Islet of Langerhans (tissue), 1 donor: ENCODE measurements around the gene AHDC1.

Experiments
- FAIRE-seq: peaks from one replicate; lab custom pipeline; 2011; peaks lifted over from hg19 to GRCh38; lab: Jason Lieb, UNC

Gene AHDC1

DNA sequence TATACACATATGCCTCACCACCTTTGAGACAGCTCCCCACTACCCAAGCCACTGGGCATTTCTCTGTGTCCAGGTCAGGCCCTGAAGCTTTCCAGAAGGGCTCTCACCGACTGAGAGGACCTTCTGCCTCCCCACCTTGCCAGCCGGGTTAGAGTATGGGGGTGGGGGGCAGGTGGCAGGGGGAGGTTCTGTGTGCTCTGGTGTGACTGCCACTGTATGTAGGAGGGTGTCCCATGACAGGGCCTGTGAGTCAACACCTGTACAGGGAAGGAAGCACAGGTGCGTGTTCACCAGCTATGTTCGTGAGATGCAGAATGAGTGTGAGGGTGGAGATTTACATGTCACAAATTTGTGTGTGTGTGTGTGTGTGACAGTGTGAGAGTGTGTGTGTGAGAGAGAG lies 7.0 kb downstream of the AHDC1 start:
- FAIRE-seq = no peak

- FAIRE-seq = no peak
Observed at GRCh38 chr1:27596261-27596660, 7.7 kb downstream of the AHDC1 start.

GRCh38 chr1:27595597-27595996 lies 8.3 kb downstream of the AHDC1 start:
- FAIRE-seq = no peak

DNA sequence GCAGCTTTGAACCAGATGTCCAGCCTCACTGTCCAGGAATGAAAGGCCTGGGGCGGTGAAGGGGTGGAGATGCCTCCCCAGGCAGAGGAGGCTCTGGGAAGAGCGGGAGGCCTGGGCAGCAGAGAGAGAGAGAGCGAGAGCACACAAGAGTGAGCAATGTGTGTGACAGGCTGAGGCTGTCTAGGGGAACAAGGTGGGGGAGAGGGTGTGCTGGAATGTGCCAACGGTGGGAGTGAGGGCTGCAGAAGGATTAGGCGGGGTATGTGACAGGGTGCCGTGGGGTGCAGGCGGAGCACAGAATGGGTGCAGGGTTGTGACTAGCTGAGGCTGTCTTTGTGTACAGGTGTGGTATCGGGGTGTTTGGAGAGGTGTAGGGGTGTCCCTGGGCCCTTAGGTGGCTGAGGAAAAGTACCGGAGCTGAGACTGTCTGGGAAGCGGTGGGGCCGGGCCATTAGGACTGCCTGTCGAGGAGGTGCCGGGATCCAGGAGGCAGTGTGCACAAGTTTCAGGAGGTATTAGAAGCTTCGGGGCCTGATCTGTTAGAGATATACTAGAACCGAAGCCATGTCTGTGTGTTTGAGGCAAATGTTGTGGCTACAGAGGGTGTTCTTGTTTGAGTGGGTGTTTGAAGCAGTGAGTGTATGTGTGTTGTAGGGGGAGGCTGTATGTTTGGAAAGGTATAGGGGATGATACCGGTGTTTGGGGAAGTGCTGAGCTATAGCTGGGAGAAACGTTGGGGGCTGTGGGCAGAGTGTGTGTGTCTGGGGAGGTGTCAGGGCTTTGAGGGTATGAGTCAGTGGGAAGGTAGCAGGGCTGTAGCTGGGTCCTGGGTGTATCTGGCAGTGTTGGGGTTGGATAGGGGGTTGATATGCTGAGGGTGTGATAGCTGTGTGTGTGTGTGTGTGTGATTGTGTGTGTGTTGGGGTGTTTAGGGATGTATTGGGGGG lies 9.1 kb downstream of the AHDC1 start:
- no peak for FAIRE-seq

DNA sequence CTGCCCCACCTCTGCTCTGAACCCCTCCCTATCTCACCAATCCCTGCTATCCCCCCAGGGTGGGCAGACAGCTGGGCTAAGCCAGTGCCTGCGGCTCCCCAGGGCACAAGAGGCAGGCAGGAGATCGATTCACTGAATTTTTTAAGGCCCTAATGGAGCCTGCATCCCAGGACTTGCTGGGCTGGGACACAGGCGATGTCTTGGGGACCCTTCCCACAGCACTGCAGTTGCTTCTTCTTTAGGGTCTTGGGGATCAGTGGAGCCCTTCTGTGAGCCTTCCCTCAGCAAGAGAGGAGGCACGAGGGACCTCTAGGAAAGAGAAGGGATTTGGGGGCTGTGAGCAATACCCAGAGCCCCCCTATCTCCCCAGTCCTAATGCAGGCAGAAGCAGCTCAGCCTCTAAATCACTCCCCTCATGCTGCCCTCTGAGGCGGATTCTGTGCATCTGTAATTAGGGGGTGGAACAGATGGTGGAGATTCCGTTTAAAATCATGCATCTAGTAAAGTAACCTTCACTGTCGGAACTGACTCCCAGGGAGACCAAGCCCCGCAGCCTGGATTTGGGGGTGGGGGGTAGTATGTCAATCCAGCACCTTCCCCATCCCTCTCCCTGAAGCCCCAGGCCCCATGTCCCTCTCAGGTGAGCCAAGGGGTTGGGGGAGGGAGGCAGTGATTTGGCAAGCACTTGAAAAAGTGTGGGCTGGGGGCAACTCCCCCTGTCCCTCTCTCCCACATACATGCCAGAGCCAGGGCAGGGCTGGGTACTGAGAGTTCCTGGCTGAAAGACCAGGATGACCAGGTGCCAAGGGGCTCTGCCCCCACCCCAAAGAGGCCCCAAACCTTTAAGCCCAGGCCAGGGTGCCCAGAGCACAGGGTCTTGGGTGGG lies 10.0 kb downstream of the AHDC1 start:
- FAIRE-seq = no peak

DNA sequence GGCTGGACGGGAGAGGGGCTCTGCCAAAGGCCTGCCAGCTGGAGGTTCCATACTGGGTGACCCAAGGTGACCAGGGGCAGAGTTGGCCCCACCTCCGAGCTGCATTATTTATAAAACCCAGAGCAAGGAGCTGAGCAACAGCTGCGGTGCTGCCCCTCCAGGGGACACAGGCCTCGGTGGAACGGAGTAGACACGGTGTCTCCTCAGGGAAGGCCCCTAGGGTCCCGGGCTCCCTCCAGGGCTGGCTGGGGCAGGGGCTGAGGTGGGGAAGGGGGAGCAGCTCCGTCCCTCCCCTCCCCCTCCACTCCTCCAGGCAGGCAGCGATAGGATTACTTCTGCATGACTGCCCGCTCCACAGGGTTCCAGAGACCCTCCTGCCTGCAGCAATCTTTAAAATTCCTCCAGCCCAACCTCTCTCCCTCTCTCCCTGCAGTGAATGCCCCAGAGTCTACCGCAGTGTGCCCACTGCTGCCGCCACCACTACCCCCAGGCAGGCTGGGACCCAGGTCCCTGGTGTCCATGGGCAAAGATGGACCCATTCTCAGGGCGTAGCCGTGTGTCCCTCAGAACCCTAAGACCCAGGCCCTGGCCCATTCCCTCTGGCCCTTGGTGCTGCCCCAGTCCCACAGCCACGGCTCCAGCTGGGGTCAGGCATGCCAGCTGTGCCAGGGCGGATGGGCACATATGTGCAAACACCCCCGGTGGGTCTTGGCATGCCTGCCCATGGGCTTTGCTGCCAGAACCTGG lies 10.8 kb downstream of the AHDC1 start:
- no peak for FAIRE-seq

DNA sequence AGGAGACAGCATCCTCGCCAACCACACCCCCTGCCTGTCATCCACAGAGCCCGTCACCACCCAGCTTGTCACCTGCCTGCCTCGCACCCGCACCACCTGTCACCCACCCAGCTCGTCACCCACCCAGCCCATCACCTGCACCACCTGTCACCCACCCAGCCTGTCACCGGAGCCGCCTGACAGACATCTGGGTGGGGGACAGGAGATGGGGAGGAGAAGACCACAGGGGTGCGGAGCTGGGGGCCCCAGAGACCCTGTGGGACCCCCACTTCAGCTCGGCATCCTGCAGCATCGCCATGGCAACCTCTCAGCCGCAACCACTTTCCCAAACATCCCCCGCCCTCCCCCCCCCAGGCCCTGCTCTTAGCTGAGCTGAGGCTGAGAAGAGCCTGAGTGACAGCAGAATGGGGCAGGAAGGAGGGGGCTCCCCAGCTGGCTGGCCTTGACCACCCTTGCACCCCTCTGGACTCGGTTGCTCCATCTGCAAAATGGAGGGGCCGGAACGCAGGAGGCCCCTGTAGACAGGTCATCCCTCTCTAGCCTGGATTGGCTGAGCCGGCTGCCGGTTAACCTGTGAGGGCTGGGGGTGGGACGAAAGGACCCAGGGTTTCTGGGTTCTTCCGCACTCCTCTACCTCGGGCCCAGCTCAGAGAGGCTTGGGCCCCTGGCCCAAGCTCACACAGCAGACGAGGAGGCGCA lies 11.6 kb downstream of the AHDC1 start:
- FAIRE-seq = no peak

DNA sequence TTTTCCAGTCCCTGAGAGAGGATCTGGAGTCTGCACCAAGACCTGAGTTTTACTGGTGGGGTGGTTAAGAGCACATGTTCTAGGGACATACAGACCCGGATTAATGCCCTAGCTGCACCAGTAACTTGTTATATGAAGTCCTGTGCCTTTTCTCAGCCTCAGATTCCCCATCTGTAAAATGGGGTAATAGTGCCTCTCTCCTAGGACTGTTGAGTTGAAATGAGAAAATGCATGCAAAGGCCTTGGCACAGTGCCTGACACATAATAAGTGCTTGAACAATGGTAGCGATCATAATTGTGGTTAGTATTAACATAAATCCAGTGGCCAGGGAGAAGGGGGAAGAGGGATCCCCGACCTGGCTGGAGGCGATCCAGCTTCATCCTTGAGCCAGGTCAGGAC lies 12.3 kb downstream of the AHDC1 start:
- FAIRE-seq = no peak

DNA sequence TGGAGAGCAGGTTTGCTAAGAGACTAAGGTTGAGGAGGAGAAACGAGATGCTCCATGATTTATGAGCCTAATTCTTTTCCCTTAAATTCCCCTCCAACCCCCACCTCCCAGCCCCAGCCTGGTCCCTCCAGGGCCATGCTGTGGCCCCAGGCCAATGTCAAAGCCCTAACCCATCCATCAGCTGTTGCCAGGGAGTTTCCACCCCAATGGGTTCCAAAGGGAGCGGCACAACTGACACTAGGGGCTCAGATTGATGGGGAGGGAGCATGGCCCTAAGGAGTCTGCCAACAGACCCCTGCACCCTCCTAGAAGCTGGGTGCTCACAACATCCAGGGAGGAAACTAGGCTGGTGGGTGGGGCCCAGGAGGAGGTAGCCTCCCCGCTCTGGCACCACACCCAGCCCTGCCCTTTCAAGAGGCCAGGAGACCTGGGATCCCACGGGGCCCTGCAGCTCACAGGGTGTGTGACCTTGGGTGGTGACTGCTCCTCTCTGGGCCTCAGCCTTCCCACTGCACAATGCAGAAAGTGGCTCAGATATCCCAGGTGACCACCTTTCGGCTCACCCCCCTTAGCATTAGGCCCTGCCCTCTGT lies 12.9 kb downstream of the AHDC1 start:
- no peak for FAIRE-seq

- FAIRE-seq = no peak
Observed at GRCh38 chr1:27589841-27590426, 14.0 kb downstream of the AHDC1 start.

- FAIRE-seq = no peak
Observed at GRCh38 chr1:27589441-27589840, 14.5 kb downstream of the AHDC1 start.

DNA sequence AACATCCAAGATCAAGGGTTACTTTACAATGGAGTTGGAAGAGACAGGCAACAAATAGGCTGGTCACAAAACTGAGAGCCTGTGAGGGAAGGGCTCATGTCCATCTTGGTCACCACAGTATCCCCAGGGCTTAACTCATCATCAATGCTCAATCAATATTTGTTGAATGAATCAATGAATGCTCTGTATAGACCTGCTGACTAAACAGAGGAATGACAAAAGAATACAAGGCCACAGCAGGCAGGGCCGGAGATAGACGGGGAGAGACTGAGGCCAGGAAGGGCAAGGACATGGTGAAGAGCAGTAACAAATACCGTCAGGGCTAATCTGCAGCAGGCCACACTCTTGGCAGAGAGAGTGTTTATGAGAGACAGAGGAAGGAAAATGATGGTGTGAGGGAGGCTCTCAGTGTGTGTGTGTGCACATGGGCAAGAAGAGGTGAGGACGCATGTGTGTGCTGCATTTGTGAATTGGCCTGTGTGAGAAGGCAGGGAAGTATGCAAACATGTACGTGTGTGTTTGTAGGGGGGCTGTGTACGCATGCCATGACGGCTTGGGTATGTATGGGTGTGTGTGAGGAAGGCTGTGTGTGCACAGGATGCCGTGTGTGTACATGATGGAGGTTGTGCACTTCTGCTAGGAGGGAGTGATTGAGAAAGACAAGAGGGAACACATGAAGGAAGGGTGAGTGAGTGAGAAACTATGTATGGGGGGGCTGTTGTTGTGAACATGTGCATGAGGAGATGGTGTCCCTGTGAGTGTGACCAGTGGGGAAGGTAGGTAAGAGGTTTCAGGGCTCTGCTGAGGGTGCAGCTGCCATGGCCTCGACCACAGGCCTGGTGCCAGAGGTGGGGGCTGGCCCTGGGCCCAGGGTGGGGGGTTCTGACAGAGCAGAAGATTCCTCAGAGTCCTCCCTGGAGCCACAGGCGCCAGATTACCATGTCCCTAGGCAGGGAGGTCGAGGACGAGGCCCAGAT lies 15.4 kb downstream of the AHDC1 start:
- FAIRE-seq = no peak

DNA sequence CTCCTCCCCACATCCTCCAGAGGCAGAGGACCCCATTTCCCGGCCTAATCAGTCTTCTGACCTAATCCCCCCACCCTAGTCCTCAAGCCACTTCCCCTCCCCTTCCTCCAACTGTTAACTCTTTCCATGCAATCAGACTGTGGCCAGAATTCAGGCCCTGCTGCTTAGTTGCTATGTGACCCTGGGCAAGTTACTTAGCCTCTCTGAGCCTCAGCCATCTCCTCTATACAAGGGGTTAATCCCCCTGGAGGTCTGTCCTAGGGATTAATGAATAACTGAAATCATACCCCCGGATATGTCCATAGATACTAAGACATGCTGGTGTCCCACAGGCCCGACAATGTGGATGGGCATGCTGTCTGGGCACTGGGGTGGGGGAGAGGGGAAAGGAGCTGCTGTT lies 18.3 kb downstream of the AHDC1 start:
- no peak for FAIRE-seq

DNA sequence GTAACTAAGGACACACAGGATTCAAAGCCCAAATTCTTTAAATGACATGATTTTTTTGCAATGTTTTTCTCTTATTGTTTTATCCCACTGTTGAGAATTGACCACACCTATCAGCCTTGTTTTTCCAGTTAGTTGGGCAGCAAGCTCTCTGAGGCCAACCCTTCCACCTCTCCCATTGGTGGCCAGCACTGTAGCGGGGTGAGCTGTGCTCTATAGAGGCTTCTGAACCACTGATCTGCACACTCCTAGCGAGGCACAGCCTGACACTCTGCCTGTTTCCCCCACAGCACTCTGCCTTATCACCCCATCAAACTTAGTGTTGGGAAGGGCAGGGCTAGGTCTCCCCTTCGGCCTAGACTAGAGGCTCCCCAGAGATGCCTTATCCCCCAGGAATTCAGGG lies 19.5 kb downstream of the AHDC1 start:
- FAIRE-seq = no peak

DNA sequence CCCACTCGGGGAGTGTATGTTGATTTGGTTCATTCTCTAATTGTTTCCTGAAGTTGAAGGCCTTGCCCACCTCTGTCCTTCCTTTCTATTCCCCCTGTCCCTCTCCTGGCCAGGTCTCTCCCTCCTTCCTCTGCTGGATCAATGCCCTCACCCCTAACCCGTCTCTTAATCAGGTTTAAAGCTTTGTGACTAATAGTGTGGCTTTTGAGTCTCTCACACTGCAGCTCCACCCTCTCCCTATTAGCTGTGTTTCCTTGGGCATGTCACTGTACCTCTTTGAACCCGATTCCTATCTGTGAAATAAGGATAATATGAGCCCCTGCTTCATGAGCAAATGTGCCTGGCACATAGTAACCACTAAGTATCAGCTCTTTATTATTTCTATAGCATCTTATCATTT lies 20.5 kb downstream of the AHDC1 start:
- no peak for FAIRE-seq

DNA sequence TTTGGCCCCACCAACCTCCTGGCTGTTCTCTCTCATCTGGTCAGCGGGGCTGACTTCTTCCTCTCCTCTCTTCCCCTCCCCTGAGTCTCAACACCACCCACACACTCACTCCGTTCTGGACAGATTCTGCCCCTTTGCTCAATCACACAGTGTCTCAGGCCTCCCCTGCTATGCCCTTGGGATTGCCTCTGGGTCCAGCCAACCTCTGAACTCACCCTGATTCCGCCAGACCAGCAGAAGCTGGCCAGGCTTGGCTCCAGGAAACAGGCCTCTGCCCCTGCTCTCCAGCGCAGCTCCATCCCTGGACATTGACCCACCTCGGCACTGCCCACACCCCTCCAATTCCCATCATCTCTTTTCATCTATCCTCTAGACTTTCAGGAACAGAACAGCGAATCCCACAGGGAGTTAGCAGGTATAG lies 22.1 kb downstream of the AHDC1 start:
- no peak for FAIRE-seq

DNA sequence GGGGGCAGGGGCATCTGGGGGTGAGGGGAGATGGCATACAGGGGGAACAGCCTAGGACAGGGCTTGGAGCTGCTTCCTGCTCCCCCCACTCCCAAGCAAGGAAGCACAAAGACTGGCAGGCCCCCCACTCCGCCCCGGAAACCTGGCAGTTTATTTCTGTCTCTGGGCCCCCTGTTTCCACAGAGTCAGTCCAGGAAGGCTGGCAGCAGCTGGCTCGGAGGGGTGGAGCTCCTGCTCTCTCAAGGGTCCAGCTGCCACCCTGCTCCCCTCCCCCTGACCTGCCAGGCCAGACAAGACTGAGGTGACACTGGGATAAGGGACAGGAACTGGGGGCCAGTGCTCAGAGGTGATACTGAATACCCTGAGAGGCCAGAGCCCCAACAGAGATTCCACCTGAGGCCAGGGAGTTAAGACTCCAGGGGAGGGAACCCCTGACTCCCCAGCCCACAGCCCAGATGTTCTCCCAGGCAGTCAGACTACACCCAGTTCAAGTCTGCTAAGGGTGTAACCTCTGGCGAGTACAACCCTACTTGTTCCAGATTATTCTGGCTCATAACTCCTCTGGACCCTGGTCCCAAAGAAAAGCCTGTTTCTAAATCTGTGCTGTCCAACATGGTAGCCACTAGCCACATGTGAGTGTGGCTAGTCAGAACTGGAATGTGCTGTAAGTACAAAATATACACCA lies 26.3 kb downstream of the AHDC1 start:
- FAIRE-seq = no peak

GRCh38 chr1:27576806-27577227 lies 27.1 kb downstream of the AHDC1 start:
- FAIRE-seq = no peak

GRCh38 chr1:27575840-27576331 lies 28.1 kb downstream of the AHDC1 start:
- no peak for FAIRE-seq
